Trophoblast cell (in vitro differentiated cells and primary cell): Measurements from ENCODE around the gene LPP.

ENCODE experiments used
- DNase-seq, 2 donors: peaks; one replicate each; pipeline ENCODE4 v3.0.0-alpha.2; 2016
- H2AFZ ChIP-seq: 2 replicates; pipeline ENCODE4 v1.6.1; 2013; ENCODE audit warnings: low read length, moderate library complexity, mild to moderate bottlenecking; ENCODE audit not compliant: insufficient read depth, poor library complexity
- H2AK5ac ChIP-seq: 2 replicates; pipeline ENCODE4 v1.6.1; 2013; ENCODE audit warnings: mild to moderate bottlenecking, low read length
- H2BK120ac ChIP-seq: 2 replicates; pipeline ENCODE4 v1.6.1; 2013; ENCODE audit warnings: low read length, mild to moderate bottlenecking, moderate library complexity; ENCODE audit not compliant: insufficient read depth, poor library complexity
- H2BK12ac ChIP-seq: 2 replicates; pipeline ENCODE4 v1.6.1; 2013; ENCODE audit warnings: mild to moderate bottlenecking, low read length, moderate library complexity
- H2BK5ac ChIP-seq: 2 replicates; pipeline ENCODE4 v1.6.1; 2013; ENCODE audit warnings: low read length, low read depth, moderate library complexity, mild to moderate bottlenecking; ENCODE audit not compliant: poor library complexity
- H3K14ac ChIP-seq: 2 replicates; pipeline ENCODE4 v1.6.1; 2013; ENCODE audit warnings: mild to moderate bottlenecking, low read length
- H3K18ac ChIP-seq: 2 replicates; pipeline ENCODE4 v1.6.1; 2013; ENCODE audit warnings: mild to moderate bottlenecking, low read length
- H3K23ac ChIP-seq: 2 replicates; pipeline ENCODE4 v1.6.1; 2013; ENCODE audit warnings: low read length
- H3K27ac ChIP-seq: 2 replicates; pipeline ENCODE4 v1.5.1; 2013; ENCODE audit warnings: low read depth, mild to moderate bottlenecking, inconsistent platforms, low read length, moderate library complexity
- H3K27me3 ChIP-seq: 2 replicates; pipeline ENCODE4 v1.6.1; 2013; ENCODE audit warnings: inconsistent platforms, mild to moderate bottlenecking, low read length, moderate library complexity; ENCODE audit not compliant: insufficient read depth
- H3K36me3 ChIP-seq, 2 experiments: 1 replicate in 1 of 2; 2 replicates in 1 of 2; pipeline ENCODE4 v1.6.1; 2013; ENCODE audit warnings: low read length in 2 of 2, mild to moderate bottlenecking in 2 of 2, moderate library complexity in 1 of 2; ENCODE audit not compliant: insufficient read depth in 2 of 2, control insufficient read depth in 1 of 2
- H3K4ac ChIP-seq: 2 replicates; pipeline ENCODE4 v1.6.1; 2013; ENCODE audit warnings: low read depth, mild to moderate bottlenecking, low read length, moderate library complexity
- H3K4me1 ChIP-seq, 2 experiments: 1 replicate in 1 of 2; 2 replicates in 1 of 2; pipeline ENCODE4 v1.6.1; 2013; ENCODE audit warnings: low read length in 2 of 2, mild to moderate bottlenecking in 2 of 2, moderate library complexity in 1 of 2; ENCODE audit not compliant: insufficient read depth in 2 of 2, control insufficient read depth in 1 of 2
- H3K4me2 ChIP-seq: 2 replicates; pipeline ENCODE4 v1.6.1; 2013; ENCODE audit warnings: inconsistent platforms, mild to moderate bottlenecking, low read length, moderate library complexity
- H3K4me3 ChIP-seq: 2 replicates; pipeline ENCODE4 v1.5.1; 2013; ENCODE audit warnings: mild to moderate bottlenecking, low read depth, low read length, inconsistent platforms
- H3K79me1 ChIP-seq: one replicate; pipeline ENCODE4 v1.6.1; 2013; ENCODE audit warnings: low read length
- H3K79me2 ChIP-seq: 2 replicates; pipeline ENCODE4 v1.6.1; 2013; ENCODE audit warnings: low read length, mild to moderate bottlenecking; ENCODE audit not compliant: control insufficient read depth, insufficient read depth, poor library complexity
- H3K9ac ChIP-seq: 2 replicates; pipeline ENCODE4 v1.6.1; 2013; ENCODE audit warnings: mild to moderate bottlenecking, low read length
- H3K9me3 ChIP-seq: 2 replicates; pipeline ENCODE4 v1.6.1; 2013; ENCODE audit warnings: low read depth, mild to moderate bottlenecking, control low read depth, inconsistent platforms, low read length; ENCODE audit not compliant: insufficient read depth
- H4K12ac ChIP-seq: 2 replicates; pipeline ENCODE4 v1.6.1; 2013; ENCODE audit warnings: low read depth, mild to moderate bottlenecking, low read length, moderate library complexity
- H4K8ac ChIP-seq: 2 replicates; pipeline ENCODE4 v1.6.1; 2013; ENCODE audit warnings: low read depth, mild to moderate bottlenecking, low read length, moderate library complexity
- H4K91ac ChIP-seq: one replicate; pipeline ENCODE4 v1.6.1; 2013; ENCODE audit warnings: low read depth, mild to moderate bottlenecking, low read length, moderate library complexity
- WGBS: extraction: QIAGEN DNeasy Blood & Tissue Kit; methylation state at CpG from one replicate; pipeline ENCODE4 v1.1.7; 2013; ENCODE audit warnings: missing lambda C conversion rate; ENCODE audit not compliant: insufficient read length, insufficient coverage; ENCODE audit errors: extremely low coverage; 5-methylcytosine and 5-hydroxymethylcytosine counted together

The LPP gene

DNA sequence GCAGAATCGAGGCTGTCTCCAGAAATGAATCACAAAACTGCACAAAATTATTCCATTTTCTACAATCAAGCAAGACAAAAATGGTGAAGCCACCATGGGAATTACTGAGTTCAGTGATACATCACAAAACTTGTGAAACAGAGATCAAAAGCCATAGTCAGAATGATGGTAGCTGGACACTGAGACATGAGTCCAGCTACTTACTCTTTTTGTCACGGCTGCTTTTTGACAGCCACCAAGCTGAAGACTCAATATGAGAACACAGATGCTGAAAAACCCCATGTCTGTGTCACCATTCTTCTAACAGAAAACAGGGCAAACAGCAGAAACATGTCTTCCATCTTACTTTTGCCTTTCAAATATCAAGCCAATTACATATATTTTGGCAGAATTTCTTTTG is 237.6 kb downstream of the LPP start:
- Histone ChIP-seq H3K14ac (no peak overlapping the region), H3K9me3 (no peaks in the 10 kb centered on the region), H4K12ac (no peak overlapping the region), H3K23ac (no peak overlapping the region), H2AK5ac (no peak overlapping the region), H2BK5ac (no peak overlapping the region), H2BK12ac (no peak overlapping the region), H3K18ac (no peak overlapping the region), H3K9ac (no peak overlapping the region), H3K79me2 (no peaks in the 10 kb centered on the region), H3K27me3 (no peaks in the 10 kb centered on the region), H2BK120ac (no peak overlapping the region), H3K36me3 (no peaks in the 10 kb centered on the region), H2AFZ (no peak overlapping the region), H4K8ac (no peak overlapping the region), H3K4me2 (no peak overlapping the region), H4K91ac (no peak overlapping the region), H3K4me1 (peaks cover 0 to 12% of the 10 kb centered on the region in 2 experiments), H3K4me3 (no peak overlapping the region), H3K79me1 (no peaks in the 10 kb centered on the region), H3K4ac (no peak overlapping the region), H3K27ac (no peak overlapping the region)
- no CpG with 5 or more reads among the region's 2 CpGs for WGBS
- no peak for DNase-seq

DNA sequence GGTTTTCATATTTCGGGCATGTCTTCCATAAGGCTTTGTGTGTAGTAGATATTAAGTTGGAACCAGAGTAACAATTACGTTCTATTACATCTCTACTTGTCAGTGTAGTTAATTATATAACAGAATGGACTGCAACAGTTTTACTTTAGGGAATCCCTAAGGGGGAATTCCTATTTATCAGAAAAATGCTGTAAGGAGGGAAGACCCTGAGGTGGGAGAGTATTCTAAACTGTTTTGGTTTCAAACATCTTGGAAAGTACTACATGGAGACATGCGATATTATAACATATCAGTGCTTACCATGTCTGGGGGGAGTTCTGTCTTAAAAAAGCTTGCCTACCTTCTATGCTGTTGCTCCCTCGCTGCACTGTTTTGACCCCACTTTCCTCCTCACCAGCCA is 238.1 kb downstream of the LPP start:
- no peak for DNase-seq
- H3K18ac ChIP-seq, result no peak overlapping the region
- no peaks in the 10 kb centered on the region for H3K36me3 ChIP-seq
- WGBS, result no CpG with 5 or more reads among the region's 4 CpGs
- no peak overlapping the region for H4K12ac ChIP-seq
- H3K9ac ChIP-seq, result no peak overlapping the region
- no peak overlapping the region for H2BK120ac ChIP-seq
- H3K4me2 ChIP-seq, result no peak overlapping the region
- no peak overlapping the region for H2AK5ac ChIP-seq
- H3K79me1 ChIP-seq, result no peaks in the 10 kb centered on the region
- no peak overlapping the region for H4K91ac ChIP-seq
- no peak overlapping the region for H3K14ac ChIP-seq
- H3K27me3 ChIP-seq, result no peaks in the 10 kb centered on the region
- H3K9me3 ChIP-seq, result no peaks in the 10 kb centered on the region
- no peak overlapping the region for H4K8ac ChIP-seq
- H3K4ac ChIP-seq, result no peak overlapping the region
- no peak overlapping the region for H2BK5ac ChIP-seq
- no peak overlapping the region for H2AFZ ChIP-seq
- H3K27ac ChIP-seq, result no peak overlapping the region
- H3K23ac ChIP-seq, result no peak overlapping the region
- no peak overlapping the region for H2BK12ac ChIP-seq
- H3K4me1 ChIP-seq, result peaks cover 0 to 15% of the 10 kb centered on the region in 2 experiments
- H3K4me3 ChIP-seq, result no peak overlapping the region
- no peaks in the 10 kb centered on the region for H3K79me2 ChIP-seq

DNA sequence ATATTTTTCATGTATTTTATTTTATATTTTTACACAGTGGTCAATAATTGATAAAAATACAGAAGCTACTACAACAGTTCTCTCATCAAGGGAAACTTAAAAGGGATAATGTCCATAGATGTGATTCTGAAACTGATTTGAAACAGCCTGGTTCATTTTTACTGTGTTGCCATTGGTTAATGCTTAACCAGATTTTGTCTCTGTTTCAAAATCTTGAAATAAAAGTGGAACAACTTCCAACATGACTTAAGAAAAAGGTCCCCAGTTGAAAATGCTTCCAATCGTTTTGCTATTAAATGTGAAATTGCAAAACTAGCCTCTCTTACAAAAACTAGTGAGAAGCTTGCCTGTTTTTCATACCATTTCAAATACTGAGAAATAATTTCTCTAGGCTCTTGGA is 240.7 kb downstream of the LPP start:
- Histone ChIP-seq H4K91ac (no peak overlapping the region), H3K23ac (no peak overlapping the region), H2BK12ac (no peak overlapping the region), H2AK5ac (no peak overlapping the region), H3K36me3 (no peaks in the 10 kb centered on the region), H3K4me1 (peaks cover 4 to 14% of the 10 kb centered on the region in 2 experiments), H4K12ac (no peak overlapping the region), H3K79me1 (no peaks in the 10 kb centered on the region), H3K4me3 (no peak overlapping the region), H3K18ac (no peak overlapping the region), H3K79me2 (no peaks in the 10 kb centered on the region), H3K9ac (no peak overlapping the region), H3K27me3 (no peaks in the 10 kb centered on the region), H3K27ac (no peak overlapping the region), H3K4me2 (no peak overlapping the region), H3K4ac (no peak overlapping the region), H2AFZ (no peak overlapping the region), H2BK5ac (no peak overlapping the region), H2BK120ac (no peak overlapping the region), H4K8ac (no peak overlapping the region), H3K9me3 (no peaks in the 10 kb centered on the region), H3K14ac (no peak overlapping the region)
- no CpG with 5 or more reads among the region's 1 CpG for WGBS
- no peak for DNase-seq

DNA sequence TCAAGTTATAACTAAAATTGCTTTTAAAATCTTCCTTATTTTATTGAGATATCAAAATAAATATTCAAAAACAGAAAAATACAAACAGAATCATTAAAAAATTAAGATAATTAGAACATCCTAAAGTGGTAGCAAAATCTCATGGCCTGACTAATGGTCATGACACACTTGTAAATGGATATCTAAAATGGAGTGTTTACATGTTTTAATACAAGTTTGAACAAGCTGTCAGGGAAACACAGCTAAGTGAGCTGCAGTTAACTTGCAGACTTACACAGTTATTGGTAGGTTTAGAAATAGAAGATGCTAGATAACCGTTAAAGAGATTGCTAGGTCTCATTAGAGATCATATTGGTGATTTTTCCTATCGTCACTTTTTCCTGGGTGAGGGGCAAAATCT is 242.3 kb downstream of the LPP start:
- Histone ChIP-seq H3K79me2 (no peaks in the 10 kb centered on the region), H4K12ac (no peak overlapping the region)
- DNase-seq, result no peak

More for the DNA sequence above, 242.3 kb downstream of the LPP start:
- no CpG with 5 or more reads among the region's 2 CpGs for WGBS
- Histone ChIP-seq H3K4me1 (peaks cover 4 to 6% of the 10 kb centered on the region in 2 experiments), H3K27ac (no peak overlapping the region), H3K23ac (no peak overlapping the region), H3K4me3 (no peak overlapping the region), H2AK5ac (no peak overlapping the region), H3K14ac (no peak overlapping the region), H2BK120ac (no peak overlapping the region), H3K4me2 (no peak overlapping the region), H4K91ac (no peak overlapping the region), H2BK12ac (no peak overlapping the region), H3K4ac (no peak overlapping the region), H3K79me1 (no peaks in the 10 kb centered on the region), H3K36me3 (no peaks in the 10 kb centered on the region), H4K8ac (no peak overlapping the region), H2AFZ (no peak overlapping the region), H2BK5ac (no peak overlapping the region), H3K9me3 (no peaks in the 10 kb centered on the region), H3K18ac (no peak overlapping the region), H3K27me3 (no peaks in the 10 kb centered on the region), H3K9ac (no peak overlapping the region)
